ENCODE measurements around the gene FOXO3.
A peak's percentile ranks its signal among the peaks of the same experiment; 100 is the strongest.
"Not testable (repeated sequence)": the region's sequence is repeated elsewhere in the genome, so short reads cannot be mapped to it uniquely, and the experiment has no call there.

Gene FOXO3

GRCh38 chr6:108661982-108662381 is 101.3 kb downstream of the FOXO3 start:
- no peaks in the 10 kb centered on the region for H3K9me3 ChIP-seq
- peak overlapping the region; percentile 34 for H3K27ac ChIP-seq
- TF ChIP-seq CTCF (IDR thresholded peaks at IDR 0.05), result no peak
- no peaks in the 10 kb centered on the region for H3K27me3 ChIP-seq
- no peak overlapping the region for H3K4me3 ChIP-seq (ENCODE audit: low read depth in 1 of 2, low read length in 1 of 2)
- H3K4me1 ChIP-seq (ENCODE audit: control insufficient read depth in 1 of 2, insufficient read depth in 1 of 2, low read depth in 1 of 2, low read length in 1 of 2), result peaks cover 0 to 4% of the 10 kb centered on the region in 2 experiments
- H3K36me3 ChIP-seq, result peaks cover 24% of the 10 kb centered on the region

- no peak for TF ChIP-seq CTCF (IDR thresholded peaks at IDR 0.05)
- no peaks in the 10 kb centered on the region for H3K27me3 ChIP-seq
- H3K9me3 ChIP-seq, result no peaks in the 10 kb centered on the region
- H3K36me3 ChIP-seq, result peaks cover 24% of the 10 kb centered on the region
- H3K4me1 ChIP-seq (ENCODE audit: control insufficient read depth in 1 of 2, insufficient read depth in 1 of 2, low read depth in 1 of 2, low read length in 1 of 2), result peaks cover 0 to 4% of the 10 kb centered on the region in 2 experiments
- no peak overlapping the region for H3K4me3 ChIP-seq (ENCODE audit: low read depth in 1 of 2, low read length in 1 of 2)
- peak overlapping the region; percentile 20 for H3K27ac ChIP-seq
These were observed 102.0 kb downstream of the FOXO3 start for GRCh38 chr6:108662702-108663101.

- not testable (repeated sequence) for H3K4me1 ChIP-seq (ENCODE audit: control insufficient read depth in 1 of 2, insufficient read depth in 1 of 2, low read depth in 1 of 2, low read length in 1 of 2); H3K27ac ChIP-seq; H3K27me3 ChIP-seq; H3K4me3 ChIP-seq (ENCODE audit: low read depth in 1 of 2, low read length in 1 of 2); H3K9me3 ChIP-seq
- H3K36me3 ChIP-seq, result peaks cover 31% of the 10 kb centered on the region
These were observed 102.9 kb downstream of the FOXO3 start for GRCh38 chr6:108663494-108664064.

- no peak for TF ChIP-seq CTCF (IDR thresholded peaks at IDR 0.05)
- H3K9me3 ChIP-seq, result no peaks in the 10 kb centered on the region
- H3K36me3 ChIP-seq, result peaks cover 44% of the 10 kb centered on the region
- H3K27ac ChIP-seq, result no peak overlapping the region
- H3K27me3 ChIP-seq, result no peaks in the 10 kb centered on the region
- no peak overlapping the region for H3K4me3 ChIP-seq (ENCODE audit: low read depth in 1 of 2, low read length in 1 of 2)
- H3K4me1 ChIP-seq (ENCODE audit: control insufficient read depth in 1 of 2, insufficient read depth in 1 of 2, low read depth in 1 of 2, low read length in 1 of 2), result peaks cover 0 to 4% of the 10 kb centered on the region in 2 experiments
These were observed 104.9 kb downstream of the FOXO3 start for GRCh38 chr6:108665495-108666196.

GRCh38 chr6:108666656-108667260 is 106.0 kb downstream of the FOXO3 start:
- no peak for TF ChIP-seq CTCF (IDR thresholded peaks at IDR 0.05)
- peaks cover 45% of the 10 kb centered on the region for H3K36me3 ChIP-seq
- no peak overlapping the region for H3K4me3 ChIP-seq (ENCODE audit: low read depth in 1 of 2, low read length in 1 of 2)
- no peaks in the 10 kb centered on the region for H3K27me3 ChIP-seq
- H3K9me3 ChIP-seq, result no peaks in the 10 kb centered on the region
- peaks cover 0 to under 1% of the 10 kb centered on the region in 2 experiments for H3K4me1 ChIP-seq (ENCODE audit: control insufficient read depth in 1 of 2, insufficient read depth in 1 of 2, low read depth in 1 of 2, low read length in 1 of 2)
- peak overlapping the region; percentile 16 for H3K27ac ChIP-seq

- peaks cover 48% of the 10 kb centered on the region for H3K36me3 ChIP-seq
- H3K27ac ChIP-seq, result no peak overlapping the region
- TF ChIP-seq CTCF (IDR thresholded peaks at IDR 0.05), result no peak
These were observed 107.3 kb downstream of the FOXO3 start for GRCh38 chr6:108667993-108668392.

More at GRCh38 chr6:108667993-108668392, 107.3 kb downstream of the FOXO3 start:
- H3K4me3 ChIP-seq (ENCODE audit: low read depth in 1 of 2, low read length in 1 of 2), result no peak overlapping the region
- no peaks in the 10 kb centered on the region for H3K27me3 ChIP-seq
- H3K4me1 ChIP-seq (ENCODE audit: control insufficient read depth in 1 of 2, insufficient read depth in 1 of 2, low read depth in 1 of 2, low read length in 1 of 2), result peaks cover 8 to 11% of the 10 kb centered on the region in 2 experiments
- H3K9me3 ChIP-seq, result no peaks in the 10 kb centered on the region

All from neutrophil (primary cell).